Astrocyte (in vitro differentiated cells and primary cell): ENCODE results near the gene UGCG. TPM values are rescaled to one million over a fixed set of nuclear protein-coding genes. Genes with fewer than 3 reads are reported as not detected.

Experiments used
- DNase-seq: peaks from one replicate; pipeline ENCODE4 v3.0.0-alpha.2; 2010; ENCODE audit warnings: low read depth
- FAIRE-seq: peaks from 2 replicates; lab custom pipeline; 2011; peaks lifted over from hg19 to GRCh38; lab: Jason Lieb, UNC
- H2AFZ ChIP-seq: 2 replicates; pipeline ENCODE4 v1.6.0; 2012; ENCODE audit warnings: low read depth, low read length, inconsistent platforms
- H3K27ac ChIP-seq: 2 replicates; pipeline ENCODE4 v1.5.1; 2011; ENCODE audit warnings: low read depth, low read length, inconsistent platforms
- H3K27me3 ChIP-seq: 2 replicates; pipeline ENCODE4 v1.6.0; 2011; ENCODE audit warnings: low read length, inconsistent platforms; ENCODE audit not compliant: insufficient read depth
- H3K36me3 ChIP-seq: 2 replicates; pipeline ENCODE4 v1.5.1; 2011; ENCODE audit warnings: low read length, inconsistent platforms; ENCODE audit not compliant: insufficient read depth
- H3K4me1 ChIP-seq: 2 replicates; pipeline ENCODE4 v1.5.1; 2011; ENCODE audit warnings: low read length, inconsistent platforms; ENCODE audit not compliant: insufficient read depth
- H3K4me2 ChIP-seq: 2 replicates; pipeline ENCODE4 v1.6.0; 2012; ENCODE audit warnings: low read length, inconsistent platforms
- H3K4me3 ChIP-seq: 2 replicates; pipeline ENCODE4 v1.5.1; 2011; ENCODE audit warnings: low read depth, mild to moderate bottlenecking, low read length, inconsistent platforms; ENCODE audit not compliant: insufficient read depth
- H3K79me2 ChIP-seq: 2 replicates; pipeline ENCODE4 v1.6.0; 2012; ENCODE audit warnings: mild to moderate bottlenecking, low read length, inconsistent platforms; ENCODE audit not compliant: insufficient read depth
- H3K9ac ChIP-seq: 2 replicates; pipeline ENCODE4 v1.6.0; 2012; ENCODE audit warnings: mild to moderate bottlenecking, low read length, inconsistent platforms
- H3K9me3 ChIP-seq: 2 replicates; pipeline ENCODE4 v1.5.1; 2012; ENCODE audit warnings: low read depth, mild to moderate bottlenecking, low read length, inconsistent platforms; ENCODE audit not compliant: insufficient read depth
- H4K20me1 ChIP-seq: 2 replicates; pipeline ENCODE4 v1.6.0; 2012; ENCODE audit warnings: low read length, inconsistent platforms; ENCODE audit not compliant: insufficient read depth
- H3K27ac Mint-ChIP-seq: one replicate; pipeline ENCODE4 v1.8.0; 2021; ENCODE audit warnings: mild to moderate bottlenecking, mixed read lengths; ENCODE audit not compliant: unreplicated experiment
- H3K27me3 Mint-ChIP-seq: one replicate; pipeline ENCODE4 v1.8.0; 2021; ENCODE audit warnings: low read depth, mixed read lengths; ENCODE audit not compliant: unreplicated experiment
- H3K36me3 Mint-ChIP-seq: one replicate; pipeline ENCODE4 v1.8.0; 2021; ENCODE audit warnings: low read depth, mixed read lengths; ENCODE audit not compliant: unreplicated experiment
- H3K4me1 Mint-ChIP-seq: one replicate; pipeline ENCODE4 v1.8.0; 2021; ENCODE audit warnings: low read depth, mixed read lengths; ENCODE audit not compliant: unreplicated experiment
- H3K4me3 Mint-ChIP-seq: one replicate; pipeline ENCODE4 v1.8.0; 2021; ENCODE audit warnings: mild to moderate bottlenecking, moderate library complexity, mixed read lengths; ENCODE audit not compliant: unreplicated experiment
- H3K9me3 Mint-ChIP-seq: one replicate; pipeline ENCODE4 v1.8.0; 2021; ENCODE audit warnings: mild to moderate bottlenecking, mixed read lengths; ENCODE audit not compliant: unreplicated experiment
- EZH2 ChIP-seq: IDR thresholded peaks from 2 replicates; pipeline ENCODE4 v1.6.1; 2012; ENCODE audit warnings: mild to moderate bottlenecking, low read length, inconsistent platforms; ENCODE audit not compliant: insufficient read depth
- total RNA-seq: library from RNA; stranded (reverse); gene quantifications from 2 replicates; pipeline ENCODE4 v1.2.1, GENCODE V29; 2021
- TF ChIP-seq, protein P1 (sequence below): IDR thresholded peaks from 2 replicates; pipeline ENCODE4 v1.5.1; 2011; ENCODE audit warnings: low read depth, mild to moderate bottlenecking, inconsistent platforms, low read length, moderate library complexity; ENCODE audit not compliant: insufficient read depth

Gene UGCG
- total RNA-seq, 1 donor from 2014 or later: 166 TPM

DNA sequence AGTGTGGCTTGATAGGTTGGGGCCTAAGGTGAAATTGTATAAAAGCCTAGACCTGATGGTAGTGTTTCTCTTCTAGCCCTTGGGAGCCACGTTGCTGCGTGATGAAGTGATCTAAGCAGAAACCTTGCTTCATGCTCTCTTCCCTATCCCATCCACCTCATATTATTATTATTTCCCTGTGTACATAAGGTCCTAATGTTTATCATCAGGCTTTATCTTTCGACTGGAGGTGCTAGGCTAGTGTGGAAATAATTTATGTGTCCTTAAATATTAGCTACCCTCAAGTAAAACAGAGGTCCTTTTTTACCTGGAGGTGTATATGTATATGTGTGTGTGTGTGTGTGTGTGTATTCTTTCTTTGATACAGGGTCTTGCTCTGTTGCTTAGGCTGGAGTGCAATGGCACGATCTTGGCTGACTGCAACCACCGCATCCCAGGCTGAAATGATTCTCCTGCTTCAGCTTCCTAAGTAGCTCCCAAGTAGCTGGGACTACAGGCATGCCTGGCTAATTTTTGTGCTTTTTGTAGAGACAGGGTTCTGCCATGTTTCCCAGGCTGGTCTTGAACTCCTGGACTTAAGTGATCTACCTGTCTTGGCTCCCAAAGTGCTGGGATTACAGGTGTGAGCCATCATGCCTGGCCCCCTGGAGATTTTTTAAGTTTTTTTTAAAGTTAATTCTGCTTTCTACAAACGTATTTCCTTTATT is 3.7 kb downstream of the UGCG start:
- TF ChIP-seq, protein P1, sequence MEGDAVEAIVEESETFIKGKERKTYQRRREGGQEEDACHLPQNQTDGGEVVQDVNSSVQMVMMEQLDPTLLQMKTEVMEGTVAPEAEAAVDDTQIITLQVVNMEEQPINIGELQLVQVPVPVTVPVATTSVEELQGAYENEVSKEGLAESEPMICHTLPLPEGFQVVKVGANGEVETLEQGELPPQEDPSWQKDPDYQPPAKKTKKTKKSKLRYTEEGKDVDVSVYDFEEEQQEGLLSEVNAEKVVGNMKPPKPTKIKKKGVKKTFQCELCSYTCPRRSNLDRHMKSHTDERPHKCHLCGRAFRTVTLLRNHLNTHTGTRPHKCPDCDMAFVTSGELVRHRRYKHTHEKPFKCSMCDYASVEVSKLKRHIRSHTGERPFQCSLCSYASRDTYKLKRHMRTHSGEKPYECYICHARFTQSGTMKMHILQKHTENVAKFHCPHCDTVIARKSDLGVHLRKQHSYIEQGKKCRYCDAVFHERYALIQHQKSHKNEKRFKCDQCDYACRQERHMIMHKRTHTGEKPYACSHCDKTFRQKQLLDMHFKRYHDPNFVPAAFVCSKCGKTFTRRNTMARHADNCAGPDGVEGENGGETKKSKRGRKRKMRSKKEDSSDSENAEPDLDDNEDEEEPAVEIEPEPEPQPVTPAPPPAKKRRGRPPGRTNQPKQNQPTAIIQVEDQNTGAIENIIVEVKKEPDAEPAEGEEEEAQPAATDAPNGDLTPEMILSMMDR: no peak
- no peak for TF ChIP-seq EZH2
- peaks cover 86% of the 10 kb centered on the region for H3K79me2 ChIP-seq
- H3K4me1 ChIP-seq: peaks cover 16% of the 10 kb centered on the region
- no peaks in the 10 kb centered on the region for H3K9me3 ChIP-seq
- DNase-seq (no peak), FAIRE-seq (no peak)
- Mint-ChIP-seq H3K36me3 (no peaks in the 10 kb centered on the region), H3K4me3 (no peak overlapping the region), H3K27ac (peak overlapping the region; percentile 26), H3K9me3 (no peaks in the 10 kb centered on the region), H3K27me3 (no peaks in the 10 kb centered on the region), H3K4me1 (peaks cover 21% of the 10 kb centered on the region)
- peak overlapping the region; percentile 13 for H3K4me3 ChIP-seq
- peak overlapping the region; percentile 97 for H3K9ac ChIP-seq
- H3K27me3 ChIP-seq: no peaks in the 10 kb centered on the region
- H3K36me3 ChIP-seq: no peaks in the 10 kb centered on the region
- no peak overlapping the region for H2AFZ ChIP-seq
- peaks cover 78% of the 10 kb centered on the region for H4K20me1 ChIP-seq
- H3K4me2 ChIP-seq: peak overlapping the region; percentile 86
- H3K27ac ChIP-seq: no peak overlapping the region

DNA sequence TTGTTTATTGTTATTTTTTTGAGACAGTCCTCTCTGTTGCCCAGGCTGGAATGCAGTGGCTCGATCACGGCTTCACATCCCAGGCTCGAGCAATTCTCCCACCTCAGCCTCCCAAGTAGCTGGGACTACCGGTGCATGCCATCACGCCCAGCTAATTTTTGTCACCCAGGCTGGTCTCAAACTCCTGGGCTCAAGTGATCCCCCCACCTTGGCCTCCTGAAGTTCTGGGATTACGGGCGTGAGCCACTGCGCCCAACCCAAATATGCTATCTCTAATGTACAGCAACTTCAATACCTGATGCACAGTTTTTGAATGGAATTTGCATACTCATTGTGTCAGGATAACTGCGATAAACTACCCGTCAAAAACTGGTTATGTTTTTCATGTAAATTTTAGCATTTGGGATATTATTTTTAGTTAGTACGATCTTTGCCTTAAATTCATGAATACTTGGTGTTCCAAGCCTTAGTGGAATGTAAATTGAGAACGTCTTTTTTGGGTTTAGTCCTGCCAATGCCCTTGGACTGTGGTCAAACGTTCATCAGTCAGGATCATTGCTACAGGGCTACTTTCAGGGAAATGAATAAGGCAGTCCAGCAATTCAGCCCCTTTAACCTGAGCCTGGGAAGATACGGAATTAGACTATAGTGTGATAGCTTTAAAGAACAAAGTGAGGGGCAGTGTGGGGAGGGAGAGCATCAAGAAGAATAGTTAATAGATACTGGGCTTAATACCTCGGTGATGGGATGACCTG is 4.4 kb downstream of the UGCG start:
- no peak overlapping the region for H3K4me3 ChIP-seq
- no peaks in the 10 kb centered on the region for H3K36me3 Mint-ChIP-seq
- H2AFZ ChIP-seq: no peak overlapping the region
- TF ChIP-seq EZH2: no peak
- TF ChIP-seq, protein P1: no peak
- H4K20me1 ChIP-seq: peaks cover 86% of the 10 kb centered on the region
- peaks cover 91% of the 10 kb centered on the region for H3K79me2 ChIP-seq
- H3K27ac ChIP-seq: no peak overlapping the region
- no peak overlapping the region for H3K27ac Mint-ChIP-seq
- H3K9me3 Mint-ChIP-seq: no peaks in the 10 kb centered on the region
- H3K9me3 ChIP-seq: no peaks in the 10 kb centered on the region
- H3K36me3 ChIP-seq: no peaks in the 10 kb centered on the region
- no peaks in the 10 kb centered on the region for H3K27me3 Mint-ChIP-seq
- peaks cover 16% of the 10 kb centered on the region for H3K4me1 ChIP-seq
- H3K4me1 Mint-ChIP-seq: peaks cover 23% of the 10 kb centered on the region
- H3K27me3 ChIP-seq: no peaks in the 10 kb centered on the region
- peak overlapping the region; percentile 86 for H3K4me2 ChIP-seq
- FAIRE-seq (no peak), DNase-seq (no peak)
- peak overlapping the region; percentile 42 for H3K9ac ChIP-seq
- no peak overlapping the region for H3K4me3 Mint-ChIP-seq
